Measurements from ENCODE around the gene RAB3B.

DNA sequence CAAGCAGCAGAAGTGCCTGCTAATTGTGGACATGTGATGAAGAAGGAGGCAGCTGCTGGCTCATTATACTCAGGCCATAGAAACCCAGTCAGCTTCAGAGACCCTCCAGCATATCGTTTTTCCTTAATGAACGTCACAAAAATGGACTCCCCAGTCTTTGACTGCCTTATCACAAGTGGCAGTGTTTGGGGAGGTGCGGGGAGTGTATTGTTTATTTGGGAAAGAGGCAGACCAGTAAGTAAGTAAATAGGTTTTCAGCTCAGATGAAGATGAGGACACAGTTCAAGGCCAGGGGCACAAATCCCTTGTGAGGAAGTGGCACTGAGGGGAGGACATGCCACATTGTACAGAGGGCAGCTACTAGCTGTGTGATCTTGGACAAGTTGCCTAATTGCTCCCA is 68.5 kb downstream of the RAB3B start:
- TF ChIP-seq, protein P1, sequence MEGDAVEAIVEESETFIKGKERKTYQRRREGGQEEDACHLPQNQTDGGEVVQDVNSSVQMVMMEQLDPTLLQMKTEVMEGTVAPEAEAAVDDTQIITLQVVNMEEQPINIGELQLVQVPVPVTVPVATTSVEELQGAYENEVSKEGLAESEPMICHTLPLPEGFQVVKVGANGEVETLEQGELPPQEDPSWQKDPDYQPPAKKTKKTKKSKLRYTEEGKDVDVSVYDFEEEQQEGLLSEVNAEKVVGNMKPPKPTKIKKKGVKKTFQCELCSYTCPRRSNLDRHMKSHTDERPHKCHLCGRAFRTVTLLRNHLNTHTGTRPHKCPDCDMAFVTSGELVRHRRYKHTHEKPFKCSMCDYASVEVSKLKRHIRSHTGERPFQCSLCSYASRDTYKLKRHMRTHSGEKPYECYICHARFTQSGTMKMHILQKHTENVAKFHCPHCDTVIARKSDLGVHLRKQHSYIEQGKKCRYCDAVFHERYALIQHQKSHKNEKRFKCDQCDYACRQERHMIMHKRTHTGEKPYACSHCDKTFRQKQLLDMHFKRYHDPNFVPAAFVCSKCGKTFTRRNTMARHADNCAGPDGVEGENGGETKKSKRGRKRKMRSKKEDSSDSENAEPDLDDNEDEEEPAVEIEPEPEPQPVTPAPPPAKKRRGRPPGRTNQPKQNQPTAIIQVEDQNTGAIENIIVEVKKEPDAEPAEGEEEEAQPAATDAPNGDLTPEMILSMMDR (IDR thresholded peaks at IDR 0.05; ENCODE audit: low read depth, low read length), result no peak
- TF ChIP-seq EZH2phosphoT487 (IDR thresholded peaks at IDR 0.05; ENCODE audit: low read depth), result no peak

Measured in OCI-LY3 (cell line).